MM.1S (cell line): Measurements from ENCODE around the gene TSPEAR.

ENCODE experiments used
- DNase-seq: peaks from one replicate; pipeline ENCODE4 v3.0.0-alpha.2; 2015
- H2AFZ ChIP-seq: fragments of 300-600 bp; sonication (generic); 2 replicates; pipeline ENCODE4 v1.6.0; 2016; ENCODE audit warnings: antibody characterized with exemption, low read length
- H3F3A ChIP-seq: fragments of 300-600 bp; sonication (generic); 2 replicates; pipeline ENCODE4 v1.6.1; 2016; ENCODE audit warnings: mild to moderate bottlenecking, antibody characterized with exemption, low read length, moderate library complexity, mixed read lengths; ENCODE audit not compliant: insufficient read depth
- H3K27ac ChIP-seq: fragments of 300-600 bp; sonication (generic); 2 replicates; pipeline ENCODE4 v1.5.1; 2016; ENCODE audit warnings: mild to moderate bottlenecking, low read length
- H3K27me3 ChIP-seq: fragments of 300-600 bp; sonication (generic); replicated peaks from 2 replicates; pipeline ENCODE4 v1.6.0; 2016; ENCODE audit warnings: low read length; ENCODE audit not compliant: insufficient read depth
- H3K36me3 ChIP-seq: fragments of 300-600 bp; sonication (generic); replicated peaks from 2 replicates; pipeline ENCODE4 v1.6.1; 2016; ENCODE audit warnings: mild to moderate bottlenecking, low read length, mixed read lengths; ENCODE audit not compliant: insufficient read depth
- H3K4me1 ChIP-seq: fragments of 300-600 bp; sonication (generic); 2 replicates; pipeline ENCODE4 v1.6.1; 2016; ENCODE audit warnings: low read length, mixed read lengths
- H3K4me2 ChIP-seq: fragments of 300-600 bp; sonication (generic); 2 replicates; pipeline ENCODE4 v1.6.0; 2016; ENCODE audit warnings: low read depth, low read length
- H3K4me3 ChIP-seq: fragments of 300-600 bp; sonication (generic); 2 replicates; pipeline ENCODE4 v1.5.1; 2016; ENCODE audit warnings: low read length, mixed read lengths
- H3K79me2 ChIP-seq: fragments of 300-600 bp; sonication (generic); 2 replicates; pipeline ENCODE4 v1.6.1; 2016; ENCODE audit warnings: mixed run types, low read length, mixed read lengths
- H3K9ac ChIP-seq: fragments of 300-600 bp; sonication (generic); 2 replicates; pipeline ENCODE4 v1.6.1; 2016; ENCODE audit warnings: low read length, mixed read lengths
- H3K9me2 ChIP-seq: fragments of 300-600 bp; sonication (generic); replicated peaks from 2 replicates; pipeline ENCODE4 v1.6.1; 2016; ENCODE audit warnings: mild to moderate bottlenecking, low read length, mixed read lengths; ENCODE audit not compliant: insufficient read depth
- H3K9me3 ChIP-seq: fragments of 300-600 bp; sonication (generic); replicated peaks from 2 replicates; pipeline ENCODE4 v1.6.1; 2016; ENCODE audit warnings: mild to moderate bottlenecking, low read length, mixed read lengths; ENCODE audit not compliant: insufficient read depth
- H4K20me1 ChIP-seq: fragments of 300-600 bp; sonication (generic); 2 replicates; pipeline ENCODE4 v1.6.1; 2016; ENCODE audit warnings: mild to moderate bottlenecking, low read length, moderate library complexity, mixed read lengths; ENCODE audit not compliant: insufficient read depth
- CTCF ChIP-seq: fragments of 300-600 bp; sonication (generic); IDR thresholded peaks from 2 replicates; pipeline ENCODE4 v1.5.1; 2016; ENCODE audit warnings: antibody characterized with exemption, low read length, mixed read lengths
- EZH2 ChIP-seq: fragments of 300-600 bp; sonication (generic); optimal IDR thresholded peaks from 2 replicates; pipeline ENCODE3; 2017; ENCODE audit warnings: low read depth, mild to moderate bottlenecking, antibody characterized with exemption, low read length, mixed read lengths
- EZH2phosphoT487 ChIP-seq: fragments of 300-600 bp; sonication (generic); IDR thresholded peaks from 2 replicates; pipeline ENCODE4 v1.6.1; 2018; ENCODE audit warnings: antibody characterized with exemption, low read length

TSPEAR gene

GRCh38 chr21:44758781-44759627, 47.6 kb upstream of the TSPEAR start:
- Histone ChIP-seq H3K9me3 (no peaks in the 10 kb centered on the region), H3K9ac (no peak overlapping the region), H3K4me3 (no peak overlapping the region), H3K27me3 (peaks cover 88% of the 10 kb centered on the region), H3K4me1 (no peaks in the 10 kb centered on the region), H3K27ac (no peak overlapping the region), H2AFZ (no peak overlapping the region), H3K9me2 (no peaks in the 10 kb centered on the region), H3F3A (no peaks in the 10 kb centered on the region), H3K36me3 (no peaks in the 10 kb centered on the region), H4K20me1 (no peaks in the 10 kb centered on the region), H3K4me2 (no peak overlapping the region), H3K79me2 (no peaks in the 10 kb centered on the region)
- no peak for DNase-seq
- TF ChIP-seq EZH2: no peak
- no peak for TF ChIP-seq CTCF
- no peak for TF ChIP-seq EZH2phosphoT487

GRCh38 chr21:44758141-44758561, 46.8 kb upstream of the TSPEAR start:
- no peaks in the 10 kb centered on the region for H3K36me3 ChIP-seq
- H2AFZ ChIP-seq: no peak overlapping the region
- H3K27me3 ChIP-seq: peaks cover 94% of the 10 kb centered on the region
- H3F3A ChIP-seq: no peaks in the 10 kb centered on the region
- no peak for TF ChIP-seq EZH2
- TF ChIP-seq EZH2phosphoT487: no peak
- TF ChIP-seq CTCF: no peak
- no peaks in the 10 kb centered on the region for H4K20me1 ChIP-seq
- no peaks in the 10 kb centered on the region for H3K4me1 ChIP-seq
- H3K9ac ChIP-seq: no peak overlapping the region
- no peak overlapping the region for H3K27ac ChIP-seq
- no peaks in the 10 kb centered on the region for H3K9me3 ChIP-seq
- no peak for DNase-seq
- no peaks in the 10 kb centered on the region for H3K9me2 ChIP-seq
- H3K4me2 ChIP-seq: no peak overlapping the region
- no peaks in the 10 kb centered on the region for H3K79me2 ChIP-seq
- H3K4me3 ChIP-seq: no peak overlapping the region

GRCh38 chr21:44757731-44758130, 46.4 kb upstream of the TSPEAR start:
- Histone ChIP-seq H3K9me3 (no peaks in the 10 kb centered on the region), H3K9me2 (no peaks in the 10 kb centered on the region), H2AFZ (no peak overlapping the region), H3K4me3 (no peak overlapping the region), H3K27me3 (peaks cover 94% of the 10 kb centered on the region), H3K36me3 (no peaks in the 10 kb centered on the region), H3K9ac (no peak overlapping the region), H3K79me2 (no peaks in the 10 kb centered on the region), H3F3A (no peaks in the 10 kb centered on the region), H3K27ac (no peak overlapping the region), H4K20me1 (no peaks in the 10 kb centered on the region), H3K4me1 (no peaks in the 10 kb centered on the region), H3K4me2 (no peak overlapping the region)
- DNase-seq: no peak
- TF ChIP-seq EZH2phosphoT487: no peak
